ENCODE results near the gene SMOC2. TPM values are rescaled to one million over a fixed set of nuclear protein-coding genes. Genes with fewer than 3 reads are reported as not detected.

SMOC2 gene
- total RNA-seq, 1 donor from 2014 or later, result not detected

DNA sequence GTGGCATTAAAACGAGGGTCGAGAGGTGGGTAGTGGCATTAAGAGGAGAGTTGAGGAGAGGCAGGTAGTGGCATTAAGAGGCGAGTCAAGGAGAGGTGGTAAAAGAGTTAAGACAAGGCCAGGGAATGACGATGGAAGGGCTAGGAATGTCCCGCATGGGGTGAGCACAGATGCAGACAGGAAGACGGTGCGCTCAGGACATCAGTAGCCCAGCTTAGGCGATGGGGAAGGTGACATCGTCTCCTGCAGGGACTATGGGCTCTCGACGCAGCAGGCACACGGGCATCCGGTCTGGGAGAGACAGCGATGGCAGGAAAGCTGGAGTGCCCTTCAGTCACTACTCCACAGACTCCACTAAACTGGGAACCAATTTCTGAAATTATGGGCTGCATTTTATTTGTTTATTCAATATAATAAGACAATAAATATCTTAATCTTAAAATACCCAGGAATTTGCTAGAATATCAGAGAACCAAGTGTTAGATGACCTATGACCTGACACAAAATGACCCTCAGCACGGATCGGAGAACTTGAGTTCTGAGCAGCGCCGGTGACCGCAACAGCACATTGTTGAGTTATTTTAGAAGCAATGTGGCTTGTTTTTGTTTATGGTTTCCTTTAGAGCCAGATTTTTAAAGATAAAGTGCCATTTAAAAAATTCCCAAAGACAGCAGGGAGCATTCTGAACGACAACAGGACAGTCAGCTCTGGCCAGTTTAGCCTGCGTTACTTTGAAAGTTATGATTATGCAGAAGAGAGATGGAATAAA lies 177.7 kb downstream of the SMOC2 start:
- Mint-ChIP-seq H3K4me3 (ENCODE audit: unreplicated experiment) (no peak overlapping the region), H3K4me1 (ENCODE audit: unreplicated experiment) (peaks cover 3% of the 10 kb centered on the region), H3K27me3 (ENCODE audit: unreplicated experiment) (peaks cover 12% of the 10 kb centered on the region), H3K9me3 (ENCODE audit: unreplicated experiment) (no peaks in the 10 kb centered on the region), H3K27ac (ENCODE audit: unreplicated experiment) (no peak overlapping the region), H3K36me3 (ENCODE audit: low read depth, unreplicated experiment) (peaks cover 6% of the 10 kb centered on the region)
- DNase-seq (ENCODE audit: low spot score), result no peak
- TF ChIP-seq, protein P1, sequence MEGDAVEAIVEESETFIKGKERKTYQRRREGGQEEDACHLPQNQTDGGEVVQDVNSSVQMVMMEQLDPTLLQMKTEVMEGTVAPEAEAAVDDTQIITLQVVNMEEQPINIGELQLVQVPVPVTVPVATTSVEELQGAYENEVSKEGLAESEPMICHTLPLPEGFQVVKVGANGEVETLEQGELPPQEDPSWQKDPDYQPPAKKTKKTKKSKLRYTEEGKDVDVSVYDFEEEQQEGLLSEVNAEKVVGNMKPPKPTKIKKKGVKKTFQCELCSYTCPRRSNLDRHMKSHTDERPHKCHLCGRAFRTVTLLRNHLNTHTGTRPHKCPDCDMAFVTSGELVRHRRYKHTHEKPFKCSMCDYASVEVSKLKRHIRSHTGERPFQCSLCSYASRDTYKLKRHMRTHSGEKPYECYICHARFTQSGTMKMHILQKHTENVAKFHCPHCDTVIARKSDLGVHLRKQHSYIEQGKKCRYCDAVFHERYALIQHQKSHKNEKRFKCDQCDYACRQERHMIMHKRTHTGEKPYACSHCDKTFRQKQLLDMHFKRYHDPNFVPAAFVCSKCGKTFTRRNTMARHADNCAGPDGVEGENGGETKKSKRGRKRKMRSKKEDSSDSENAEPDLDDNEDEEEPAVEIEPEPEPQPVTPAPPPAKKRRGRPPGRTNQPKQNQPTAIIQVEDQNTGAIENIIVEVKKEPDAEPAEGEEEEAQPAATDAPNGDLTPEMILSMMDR (IDR thresholded peaks at IDR 0.05; ENCODE audit: unreplicated experiment), result no peak

DNA sequence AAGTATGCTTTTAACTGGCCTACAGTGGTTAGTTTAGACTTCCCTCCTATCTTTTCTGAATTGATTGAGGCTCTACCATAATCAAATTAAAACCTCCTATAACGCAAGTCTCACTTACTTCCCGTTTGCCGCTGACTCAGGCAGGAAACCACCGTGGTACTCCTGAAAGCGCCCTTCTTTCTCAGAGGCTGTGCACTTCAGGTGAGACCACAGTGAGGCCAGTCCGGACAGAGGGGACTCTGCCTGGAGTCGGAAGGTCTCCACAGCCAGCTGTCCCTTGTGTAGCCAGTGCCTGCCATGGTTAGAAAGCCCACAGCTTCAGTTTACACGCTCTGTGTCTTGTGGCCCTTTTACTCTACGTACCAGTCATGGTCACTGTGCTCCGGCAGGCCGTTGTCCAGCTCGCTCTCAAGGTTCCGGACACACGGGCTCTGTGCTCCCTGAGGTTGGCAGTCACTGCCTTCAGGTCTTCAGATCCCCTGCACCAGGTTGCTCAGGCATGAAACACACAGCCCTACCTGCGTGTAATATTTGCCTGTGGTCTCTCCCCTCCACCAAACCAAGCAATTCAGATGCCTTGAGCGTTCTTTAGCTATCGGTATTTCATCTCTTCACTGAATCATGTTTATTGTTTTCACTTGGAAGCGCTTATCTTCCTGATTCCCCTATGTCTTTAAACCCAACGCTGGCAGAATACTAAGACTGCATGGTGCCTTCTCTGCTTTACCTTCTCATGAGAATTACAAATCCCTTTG lies 178.8 kb downstream of the SMOC2 start:
- no peak overlapping the region for H3K27ac Mint-ChIP-seq (ENCODE audit: unreplicated experiment)

DNA sequence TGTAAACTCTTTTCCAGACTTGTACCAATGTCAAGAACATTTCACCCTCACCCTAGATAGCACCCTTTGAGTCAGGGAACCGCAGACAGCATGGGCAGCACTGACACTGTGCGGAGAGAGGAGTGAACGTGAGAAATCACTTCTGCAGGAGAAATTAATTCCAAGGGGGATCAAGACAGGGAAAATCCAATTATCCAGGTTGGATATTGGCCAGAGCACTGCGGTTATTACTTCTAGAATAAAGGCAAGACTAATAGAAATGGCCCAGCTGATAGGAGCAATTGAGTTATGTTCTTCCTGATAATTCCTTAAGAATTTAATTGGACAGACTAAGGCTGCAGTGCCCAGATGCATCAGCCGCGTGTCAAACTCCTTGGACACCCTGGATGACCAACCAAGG lies 179.6 kb downstream of the SMOC2 start:
- Mint-ChIP-seq H3K9me3 (ENCODE audit: unreplicated experiment) (no peaks in the 10 kb centered on the region), H3K4me1 (ENCODE audit: unreplicated experiment) (peaks cover 3% of the 10 kb centered on the region), H3K36me3 (ENCODE audit: low read depth, unreplicated experiment) (peaks cover 2% of the 10 kb centered on the region), H3K4me3 (ENCODE audit: unreplicated experiment) (no peak overlapping the region), H3K27ac (ENCODE audit: unreplicated experiment) (no peak overlapping the region), H3K27me3 (ENCODE audit: unreplicated experiment) (peaks cover 11% of the 10 kb centered on the region)
- DNase-seq (ENCODE audit: low spot score), result no peak
- TF ChIP-seq, protein P1 (IDR thresholded peaks at IDR 0.05; ENCODE audit: unreplicated experiment), result no peak

More for the DNA sequence above, 178.8 kb downstream of the SMOC2 start:
- DNase-seq (ENCODE audit: low spot score), result no peak
- H3K36me3 Mint-ChIP-seq (ENCODE audit: low read depth, unreplicated experiment), result peaks cover 6% of the 10 kb centered on the region
- peaks cover 3% of the 10 kb centered on the region for H3K4me1 Mint-ChIP-seq (ENCODE audit: unreplicated experiment)
- H3K9me3 Mint-ChIP-seq (ENCODE audit: unreplicated experiment), result no peaks in the 10 kb centered on the region
- TF ChIP-seq, protein P1 (IDR thresholded peaks at IDR 0.05; ENCODE audit: unreplicated experiment), result no peak
- peaks cover 14% of the 10 kb centered on the region for H3K27me3 Mint-ChIP-seq (ENCODE audit: unreplicated experiment)
- no peak overlapping the region for H3K4me3 Mint-ChIP-seq (ENCODE audit: unreplicated experiment)

DNA sequence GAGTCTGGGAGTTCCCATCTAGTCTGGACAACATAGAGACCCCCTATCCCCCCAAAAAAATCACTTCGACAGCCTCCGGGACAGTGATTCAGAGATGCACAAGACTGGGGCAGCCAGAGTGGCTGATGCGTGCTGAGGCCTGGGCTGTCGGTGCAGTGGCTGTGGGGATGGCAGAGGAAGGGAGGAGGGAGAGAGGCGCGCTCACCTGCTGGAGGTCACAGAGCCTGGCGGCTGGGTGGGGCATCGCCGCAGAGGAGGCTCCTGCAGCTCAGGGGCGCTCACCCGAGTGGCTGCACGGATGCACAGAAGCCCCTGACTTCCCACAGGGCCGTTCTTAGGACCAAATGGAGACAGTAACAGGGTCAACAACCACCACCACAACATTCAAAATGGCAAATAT lies 182.8 kb downstream of the SMOC2 start:
- Mint-ChIP-seq H3K27ac (ENCODE audit: unreplicated experiment) (no peak overlapping the region), H3K9me3 (ENCODE audit: unreplicated experiment) (no peaks in the 10 kb centered on the region), H3K4me1 (ENCODE audit: unreplicated experiment) (peaks cover 3% of the 10 kb centered on the region), H3K36me3 (ENCODE audit: low read depth, unreplicated experiment) (no peaks in the 10 kb centered on the region), H3K4me3 (ENCODE audit: unreplicated experiment) (no peak overlapping the region), H3K27me3 (ENCODE audit: unreplicated experiment) (peaks cover 2% of the 10 kb centered on the region)
- TF ChIP-seq, protein P1 (IDR thresholded peaks at IDR 0.05; ENCODE audit: unreplicated experiment), result no peak
- no peak for DNase-seq (ENCODE audit: low spot score)

DNA sequence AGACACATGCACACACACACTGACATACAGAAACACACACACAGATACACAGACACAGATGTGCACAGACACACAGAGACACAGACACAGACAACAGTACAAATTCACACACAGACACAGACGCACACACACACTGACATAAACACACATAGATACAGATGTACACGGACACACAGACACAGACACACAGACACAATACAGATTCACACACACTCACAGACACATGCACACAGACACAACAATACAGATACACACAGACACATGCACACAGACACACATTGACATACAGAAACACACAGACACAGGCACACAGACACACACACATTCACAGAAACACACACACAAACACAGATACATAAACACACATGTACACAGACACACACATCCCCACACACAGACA lies 183.6 kb downstream of the SMOC2 start:
- Mint-ChIP-seq H3K27ac (ENCODE audit: unreplicated experiment) (no peak overlapping the region), H3K4me3 (ENCODE audit: unreplicated experiment) (no peak overlapping the region), H3K9me3 (ENCODE audit: unreplicated experiment) (no peaks in the 10 kb centered on the region), H3K4me1 (ENCODE audit: unreplicated experiment) (no peaks in the 10 kb centered on the region), H3K27me3 (ENCODE audit: unreplicated experiment) (peaks cover 4% of the 10 kb centered on the region), H3K36me3 (ENCODE audit: low read depth, unreplicated experiment) (no peaks in the 10 kb centered on the region)
- DNase-seq (ENCODE audit: low spot score), result no peak
- TF ChIP-seq, protein P1 (IDR thresholded peaks at IDR 0.05; ENCODE audit: unreplicated experiment), result no peak
